Vagina (tissue), 2 donors: ENCODE measurements around the gene PORCN.

ENCODE experiments used
- POLR2A ChIP-seq, 2 donors: fragments of 450-650 bp; IDR thresholded peaks; one replicate each; pipeline ENCODE4 v1.6.1; 2017; ENCODE audit warnings: antibody characterized with exemption in 2 of 2, mild to moderate bottlenecking in 2 of 2, moderate library complexity in 2 of 2
- POLR2AphosphoS5 ChIP-seq, 2 donors: sonication (generic); formaldehyde crosslinking; IDR thresholded peaks; one replicate each; pipeline ENCODE4 v1.9.0; 2017; ENCODE audit warnings: antibody characterized with exemption in 2 of 2, mild to moderate bottlenecking in 2 of 2, low read depth in 1 of 2; ENCODE audit not compliant: insufficient read depth in 1 of 2

GRCh38 chrX:48541140-48541814 is 32.5 kb downstream of the PORCN start:
- no peak for TF ChIP-seq POLR2A (IDR thresholded peaks at IDR 0.05)
- TF ChIP-seq POLR2AphosphoS5 (IDR thresholded peaks at IDR 0.05; ENCODE audit: insufficient read depth in 1 of 2, low read depth in 1 of 2), result no peak
